HEK293 (cell line): ENCODE results near the gene FOXN4.
"Not testable (repeated sequence)": the region's sequence is repeated elsewhere in the genome, so short reads cannot be mapped to it uniquely, and the experiment has no call there.

Experiments used
- CTCF ChIA-PET: fragments of 350-600 bp; formaldehyde crosslinking; extraction: SDS; loops from one replicate; lab custom pipeline; 2021; ENCODE audit warnings: antibody characterized with exemption; lab: Yijun Ruan, JAX
- POLR2A ChIA-PET: fragments of 300-600 bp; formaldehyde crosslinking; extraction: SDS; loops from one replicate; lab custom pipeline; 2020; ENCODE audit warnings: antibody characterized with exemption, inconsistent platforms; lab: Yijun Ruan, JAX
- H3K27ac ChIP-seq: fragments of 200-500 bp; sonication (Bioruptor generic); 2 replicates; pipeline ENCODE4 v1.5.1; 2014; ENCODE audit warnings: low read depth, low read length, control low read depth, inconsistent platforms; ENCODE audit errors: extremely low read depth
- H3K36me3 ChIP-seq, 2 experiments: fragments of 200-500 bp in 1 of 2; sonication (Bioruptor generic) in 1 of 2; 1 replicate in 1 of 2; 2 replicates in 1 of 2; pipeline ENCODE4 v1.5.1; 2014 to 2017; ENCODE audit warnings: inconsistent platforms in 2 of 2, low read length in 2 of 2; ENCODE audit not compliant: control insufficient read depth in 2 of 2, insufficient read depth in 1 of 2
- H3K4me1 ChIP-seq: fragments of 200-500 bp; sonication (Bioruptor generic); 2 replicates; pipeline ENCODE4 v1.5.1; 2014; ENCODE audit warnings: mild to moderate bottlenecking, low read length, inconsistent platforms; ENCODE audit not compliant: control insufficient read depth, insufficient read depth
- H3K4me3 ChIP-seq: 2 replicates; pipeline ENCODE4 v1.5.1; 2011; ENCODE audit warnings: low read depth, mild to moderate bottlenecking, control low read depth, low read length, moderate library complexity
- H3K9me3 ChIP-seq: fragments of 200-500 bp; sonication (Bioruptor generic); 2 replicates; pipeline ENCODE4 v1.5.1; 2014; ENCODE audit warnings: low read depth, low read length, inconsistent platforms; ENCODE audit not compliant: control insufficient read depth, insufficient read depth
- EGR2 ChIP-seq: fragments of 450-650 bp; formaldehyde crosslinking; IDR thresholded peaks from 2 replicates; pipeline ENCODE4 v1.5.1; 2016; ENCODE audit warnings: low read depth, missing biosample characterization, missing genetic modification characterization
- PRDM1 ChIP-seq: fragments of 450-650 bp; formaldehyde crosslinking; IDR thresholded peaks from 2 replicates; pipeline ENCODE4; 2016; ENCODE audit warnings: missing biosample characterization, missing genetic modification characterization
- PRDM10 ChIP-seq: fragments of 450-650 bp; formaldehyde crosslinking; IDR thresholded peaks from 2 replicates; pipeline ENCODE4 v1.5.1; 2016; ENCODE audit warnings: missing biosample characterization, missing genetic modification characterization
- PRDM6 ChIP-seq: fragments of 450-650 bp; formaldehyde crosslinking; IDR thresholded peaks from 2 replicates; pipeline ENCODE4 v1.5.1; 2017; ENCODE audit warnings: missing biosample characterization, missing genetic modification characterization
- REST ChIP-seq: fragments of 450-650 bp; formaldehyde crosslinking; IDR thresholded peaks from 2 replicates; pipeline ENCODE4 v1.5.1; 2016; ENCODE audit warnings: missing biosample characterization, missing genetic modification characterization
- SP2 ChIP-seq: fragments of 450-650 bp; formaldehyde crosslinking; IDR thresholded peaks from 2 replicates; pipeline ENCODE4 v1.5.1; 2016; ENCODE audit warnings: missing biosample characterization, missing genetic modification characterization
- SP7 ChIP-seq: fragments of 450-650 bp; formaldehyde crosslinking; IDR thresholded peaks from 2 replicates; pipeline ENCODE4 v1.5.1; 2016; ENCODE audit warnings: missing biosample characterization, missing genetic modification characterization
- ZBTB6 ChIP-seq: fragments of 450-650 bp; formaldehyde crosslinking; IDR thresholded peaks from 2 replicates; pipeline ENCODE4 v1.5.1; 2017; ENCODE audit warnings: missing biosample characterization, missing genetic modification characterization
- ZFP37 ChIP-seq: fragments of 450-650 bp; formaldehyde crosslinking; IDR thresholded peaks from 2 replicates; pipeline ENCODE4 v1.5.1; 2016; ENCODE audit warnings: missing biosample characterization, missing genetic modification characterization
- ZIC2 ChIP-seq: fragments of 450-650 bp; formaldehyde crosslinking; IDR thresholded peaks from 2 replicates; pipeline ENCODE4 v1.5.1; 2016; ENCODE audit warnings: missing biosample characterization, missing genetic modification characterization
- ZNF121 ChIP-seq: fragments of 450-650 bp; formaldehyde crosslinking; IDR thresholded peaks from 2 replicates; pipeline ENCODE4 v1.5.1; 2016; ENCODE audit warnings: missing biosample characterization, missing genetic modification characterization
- ZNF24 ChIP-seq: fragments of 450-650 bp; formaldehyde crosslinking; IDR thresholded peaks from 2 replicates; pipeline ENCODE4 v1.5.1; 2016; ENCODE audit warnings: missing biosample characterization, missing genetic modification characterization
- ZNF341 ChIP-seq: fragments of 450-650 bp; formaldehyde crosslinking; IDR thresholded peaks from 2 replicates; pipeline ENCODE4; 2016; ENCODE audit warnings: low read depth, missing biosample characterization, missing genetic modification characterization
- ZNF366 ChIP-seq: fragments of 450-650 bp; formaldehyde crosslinking; conservative IDR thresholded peaks from 2 replicates; pipeline ENCODE4 v1.5.1; 2016; ENCODE audit warnings: missing biosample characterization, missing genetic modification characterization
- ZNF544 ChIP-seq: fragments of 450-650 bp; formaldehyde crosslinking; IDR thresholded peaks from 2 replicates; pipeline ENCODE4 v1.5.0; 2017; ENCODE audit warnings: missing biosample characterization, missing genetic modification characterization
- ZNF549 ChIP-seq: fragments of 450-650 bp; IDR thresholded peaks from 2 replicates; pipeline ENCODE4 v1.5.1; 2018; ENCODE audit warnings: missing biosample characterization, missing genetic modification characterization, mild to moderate bottlenecking, inconsistent platforms, moderate library complexity
- ZNF600 ChIP-seq: fragments of 450-650 bp; formaldehyde crosslinking; IDR thresholded peaks from 2 replicates; pipeline ENCODE4 v1.5.1; 2016; ENCODE audit warnings: missing biosample characterization, missing genetic modification characterization
- ZNF623 ChIP-seq: fragments of 450-650 bp; formaldehyde crosslinking; IDR thresholded peaks from 2 replicates; pipeline ENCODE4 v1.5.1; 2016; ENCODE audit warnings: missing biosample characterization, missing genetic modification characterization
- ZNF692 ChIP-seq: fragments of 450-650 bp; formaldehyde crosslinking; IDR thresholded peaks from 2 replicates; pipeline ENCODE4 v1.5.1; 2016; ENCODE audit warnings: missing biosample characterization, missing genetic modification characterization
- ZNF701 ChIP-seq: fragments of 450-650 bp; formaldehyde crosslinking; IDR thresholded peaks from 2 replicates; pipeline ENCODE4 v1.5.1; 2016; ENCODE audit warnings: missing biosample characterization, missing genetic modification characterization
- ZNF777 ChIP-seq: fragments of 450-650 bp; formaldehyde crosslinking; IDR thresholded peaks from 2 replicates; pipeline ENCODE4 v1.5.1; 2017; ENCODE audit warnings: missing biosample characterization, missing genetic modification characterization, borderline replicate concordance

Gene FOXN4

GRCh38 chr12:109321294-109321693 is 12.2 kb upstream of the FOXN4 start:
- H3K4me1 ChIP-seq, POLR2A ChIA-PET, H3K4me3 ChIP-seq, H3K9me3 ChIP-seq, H3K27ac ChIP-seq, H3K36me3 ChIP-seq: not testable (repeated sequence)
- TF ChIP-seq ZNF121 (tag by site-specific recombination): peak; percentile 56; the same call in 1 of the 2 replicates
- CTCF ChIA-PET: interaction anchor here (1.9 kb wide), 1 partner anchor 64 kb away, joined by 4 read pairs; no protein-coding TSS in a partner anchor

GRCh38 chr12:109310247-109311125 is 1.4 kb upstream of the FOXN4 start:
- Histone ChIP-seq H3K9me3 (no peaks in the 10 kb centered on the region), H3K4me1 (peaks cover 13% of the 10 kb centered on the region), H3K27ac (peak overlapping the region; percentile 62; the same call in 1 of the 2 replicates), H3K36me3 (no peaks in the 10 kb centered on the region), H3K4me3 (peak overlapping the region; percentile 52)
- ChIA-PET POLR2A (no interaction called here), CTCF (no interaction called here)
- TF ChIP-seq ZFP37 (peak; percentile 46; the same call in 1 of the 2 replicates), ZNF600 (tag by site-specific recombination) (peak; percentile 56; the same call in 1 of the 2 replicates), ZNF366 (tag by site-specific recombination) (0 out of 2 replicates have a peak, but pooled peaks have one; percentile 34), ZNF24 (peak; percentile 58; the same call in 1 of the 2 replicates), SP2 (tag by site-specific recombination) (peak; percentile 14; the same call in 1 of the 2 replicates), ZNF549 (no peak), ZNF341 (tag by site-specific recombination) (peak; percentile 83), PRDM10 (peak; percentile 54), ZNF777 (tag by site-specific recombination) (0 out of 2 replicates have a peak, but pooled peaks have one; percentile 62), REST (0 out of 2 replicates have a peak, but pooled peaks have one; percentile 23), ZNF701 (tag by site-specific recombination) (no peak), EGR2 (tag by site-specific recombination) (peak; percentile 70), ZIC2 (tag by site-specific recombination) (peak; percentile 44), SP7 (tag by site-specific recombination) (peak; percentile 89), PRDM6 (tag by site-specific recombination) (peak; percentile 94), ZNF692 (peak; percentile 80), ZBTB6 (tag by site-specific recombination) (peak; percentile 74; the same call in 1 of the 2 replicates), ZNF623 (tag by site-specific recombination) (peak; percentile 7; the same call in 1 of the 2 replicates), ZNF544 (tag by site-specific recombination) (no peak), PRDM1 (peak; percentile 38; the same call in 1 of the 2 replicates)
